Coronary artery (tissue), 2 donors: ENCODE results near the gene DPH1.

Source experiments
- DNase-seq: peaks from one replicate; pipeline ENCODE4 v3.0.0-alpha.2; 2017; ENCODE audit warnings: low spot score
- H3K27ac ChIP-seq, 2 donors: fragments of 200-600 bp; sonication (generic); one replicate each; pipeline ENCODE4 v1.5.1; 2016 to 2019
- H3K4me3 ChIP-seq: fragments of 200-600 bp; sonication (generic); 2 replicates; pipeline ENCODE4 v1.5.1; 2016; ENCODE audit warnings: mild to moderate bottlenecking, moderate library complexity
- TF ChIP-seq, protein P1 (sequence below): fragments of 200-600 bp; sonication (generic); IDR thresholded peaks from one replicate; pipeline ENCODE4 v1.5.1; 2019; ENCODE audit warnings: antibody characterized with exemption

Gene DPH1

GRCh38 chr17:2059547-2060384 lies 29.8 kb downstream of the DPH1 start:
- DNase-seq, result no peak
- H3K4me3 ChIP-seq, result peak overlapping the region; percentile 69
- H3K27ac ChIP-seq, result peak overlapping the region; percentile 28 to 88
- TF ChIP-seq, protein P1, sequence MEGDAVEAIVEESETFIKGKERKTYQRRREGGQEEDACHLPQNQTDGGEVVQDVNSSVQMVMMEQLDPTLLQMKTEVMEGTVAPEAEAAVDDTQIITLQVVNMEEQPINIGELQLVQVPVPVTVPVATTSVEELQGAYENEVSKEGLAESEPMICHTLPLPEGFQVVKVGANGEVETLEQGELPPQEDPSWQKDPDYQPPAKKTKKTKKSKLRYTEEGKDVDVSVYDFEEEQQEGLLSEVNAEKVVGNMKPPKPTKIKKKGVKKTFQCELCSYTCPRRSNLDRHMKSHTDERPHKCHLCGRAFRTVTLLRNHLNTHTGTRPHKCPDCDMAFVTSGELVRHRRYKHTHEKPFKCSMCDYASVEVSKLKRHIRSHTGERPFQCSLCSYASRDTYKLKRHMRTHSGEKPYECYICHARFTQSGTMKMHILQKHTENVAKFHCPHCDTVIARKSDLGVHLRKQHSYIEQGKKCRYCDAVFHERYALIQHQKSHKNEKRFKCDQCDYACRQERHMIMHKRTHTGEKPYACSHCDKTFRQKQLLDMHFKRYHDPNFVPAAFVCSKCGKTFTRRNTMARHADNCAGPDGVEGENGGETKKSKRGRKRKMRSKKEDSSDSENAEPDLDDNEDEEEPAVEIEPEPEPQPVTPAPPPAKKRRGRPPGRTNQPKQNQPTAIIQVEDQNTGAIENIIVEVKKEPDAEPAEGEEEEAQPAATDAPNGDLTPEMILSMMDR, result no peak

GRCh38 chr17:2060385-2060658 lies 30.4 kb downstream of the DPH1 start:
- peak overlapping the region; percentile 28 to 88 for H3K27ac ChIP-seq
- TF ChIP-seq, protein P1, result no peak
- no peak for DNase-seq
- no peak overlapping the region for H3K4me3 ChIP-seq

DNA sequence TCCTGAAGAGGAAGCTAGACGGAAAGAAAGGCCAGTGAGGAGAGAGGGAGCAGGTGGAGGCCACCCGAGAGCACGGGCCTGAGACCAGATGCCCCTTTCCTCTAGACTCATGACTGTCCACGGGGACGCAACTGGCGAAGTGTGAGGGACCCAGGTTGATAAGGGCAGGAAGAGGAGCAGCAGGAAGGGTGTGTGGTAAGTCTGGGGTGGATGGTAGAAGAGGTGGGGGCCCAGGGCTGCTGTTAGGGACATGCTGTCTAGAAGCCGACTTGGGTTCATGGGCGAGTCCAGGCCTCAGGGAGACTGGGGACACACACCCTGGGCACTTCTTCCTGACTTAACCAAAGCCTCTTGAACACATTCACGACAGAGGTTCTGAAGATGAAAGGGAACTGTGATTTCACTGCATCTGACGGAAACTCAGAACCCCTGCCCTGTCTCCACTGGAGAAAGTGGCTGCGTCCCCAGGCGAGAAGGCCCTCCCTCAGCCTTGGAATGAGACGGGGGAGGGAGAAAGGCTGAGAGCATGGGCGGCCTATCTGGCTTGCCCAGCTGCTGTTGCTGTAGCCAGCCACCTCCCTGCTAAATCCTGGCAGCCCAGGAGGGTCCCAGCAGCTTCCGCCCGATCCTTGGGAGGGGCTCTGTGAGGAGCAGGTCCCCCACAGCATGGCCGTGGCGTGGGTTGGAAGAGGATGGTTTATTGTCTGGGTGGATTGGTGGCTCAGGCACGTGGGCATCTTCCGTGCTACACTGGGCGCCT lies 30.9 kb downstream of the DPH1 start:
- Histone ChIP-seq H3K4me3 (no peak overlapping the region), H3K27ac (peak overlapping the region; percentile 18 to 88)
- DNase-seq, result no peak
- TF ChIP-seq, protein P1, result no peak

GRCh38 chr17:2061441-2061958 lies 31.5 kb downstream of the DPH1 start:
- Histone ChIP-seq H3K4me3 (no peak overlapping the region), H3K27ac (peak overlapping the region; percentile 18 to 88)
- TF ChIP-seq, protein P1, result no peak
- DNase-seq, result no peak

- Histone ChIP-seq H3K4me3 (no peak overlapping the region), H3K27ac (peak overlapping the region; percentile 10 to 84)
- DNase-seq, result no peak
- TF ChIP-seq, protein P1, result no peak
These were observed 32.7 kb downstream of the DPH1 start for GRCh38 chr17:2062571-2063183.

GRCh38 chr17:2063261-2064146 lies 33.6 kb downstream of the DPH1 start:
- TF ChIP-seq, protein P1, result no peak
- Histone ChIP-seq H3K27ac (peak overlapping the region; percentile 10 to 84), H3K4me3 (no peak overlapping the region)
- no peak for DNase-seq
